Measurements from ENCODE around the gene ZMYND11. TPM values are rescaled to one million over a fixed set of nuclear protein-coding genes. Genes with fewer than 3 reads are reported as not detected.

ZMYND11 gene
- total and polyA plus RNA-seq, 2 of the 13 experiments (the other 11 are each of a cell fraction or from before 2014, with no cell fraction given) = 17.5 to 38.7 TPM

GRCh38 chr10:290026-290725 lies 154.9 kb downstream of the ZMYND11 start:
- Histone ChIP-seq H3K9ac (ENCODE audit: insufficient read depth, low read depth, low read length) (no peak overlapping the region), H3K4me3 (replicated peaks in 1 of 3; ENCODE audit: insufficient read depth in 1 of 3, low read depth in 2 of 3, low read length in 3 of 3) (no peak overlapping the region), H3K27me3 (ENCODE audit: control insufficient read depth in 1 of 2, insufficient read depth in 2 of 2, low read length in 2 of 2) (no peaks in the 10 kb centered on the region), H3K9me3 (ENCODE audit: low read length) (no peaks in the 10 kb centered on the region), H3K4me2 (ENCODE audit: low read depth, low read length) (no peak overlapping the region), H3K27ac (ENCODE audit: extremely low read length, insufficient read depth, low read length) (no peak overlapping the region), H3K4me1 (ENCODE audit: insufficient read depth, low read length) (no peaks in the 10 kb centered on the region), H4K20me1 (ENCODE audit: insufficient read depth, low read length) (no peaks in the 10 kb centered on the region), H3K79me2 (ENCODE audit: insufficient read depth, low read length) (no peaks in the 10 kb centered on the region), H2AFZ (ENCODE audit: low read length) (no peak overlapping the region), H3K36me3 (replicated peaks in 1 of 2; ENCODE audit: control insufficient read depth in 1 of 2, insufficient read depth in 2 of 2, low read length in 2 of 2) (0 out of 5 replicates have a peak, but pooled peaks cover 0 to 12% of the 10 kb centered on the region in 2 experiments)
- intact Hi-C loops (cut with micrococcal nuclease; ENCODE audit: unreplicated experiment) = no loop called here
- TF ChIP-seq ZNF674 (CRISPR knock-in tag; IDR thresholded peaks at IDR 0.05; ENCODE audit: low read depth) (no peak), ZBTB3 (CRISPR knock-in tag; IDR thresholded peaks at IDR 0.05; ENCODE audit: borderline replicate concordance, low read depth) (no peak), ZNF543 (CRISPR knock-in tag; IDR thresholded peaks at IDR 0.05) (no peak), SOX13 (IDR thresholded peaks at IDR 0.05) (no peak), SOX13 (CRISPR knock-in tag; conservative IDR thresholded peaks at IDR 0.05 in 1 of 2, IDR thresholded peaks at IDR 0.05 in 1 of 2) (no peak), GATAD2A (CRISPR knock-in tag; IDR thresholded peaks at IDR 0.05) (no peak), ZNF207 (IDR thresholded peaks at IDR 0.05; ENCODE audit: borderline replicate concordance) (no peak), ZKSCAN5 (CRISPR knock-in tag; IDR thresholded peaks at IDR 0.05) (no peak)
- POLR2A ChIA-PET = no interaction called here
- WGBS (ENCODE audit: low lambda C conversion rate) = 95% methylated on average over 14 of the region's 17 CpGs
- no peak for DNase-seq (ENCODE audit: low spot score)
- BruUV-seq (replicated peaks) = no TSS peak
- CTCF ChIA-PET (ENCODE audit: low intra/inter-chr PET ratio, low total read pairs) = no interaction called here
- in situ Hi-C loops (cut with HindIII; ENCODE audit: extremely low pct_ligation_motif_present, low pct_unique_long_range_greater_than_20kb) = no loop called here
- no peak for FAIRE-seq
- ATAC-seq = no peak

- DNase-seq (ENCODE audit: low spot score) (no peak), FAIRE-seq (no peak), ATAC-seq (no peak)
- in situ Hi-C loops (cut with HindIII; ENCODE audit: extremely low pct_ligation_motif_present, low pct_unique_long_range_greater_than_20kb) = no loop called here
- H3K9me3 ChIP-seq (ENCODE audit: low read length) = no peaks in the 10 kb centered on the region
- H3K4me1 ChIP-seq (ENCODE audit: insufficient read depth, low read length) = no peaks in the 10 kb centered on the region
- H2AFZ ChIP-seq (ENCODE audit: low read length) = no peak overlapping the region
- 0 out of 5 replicates have a peak, but pooled peaks cover 0 to 4% of the 10 kb centered on the region in 2 experiments for H3K36me3 ChIP-seq (replicated peaks in 1 of 2; ENCODE audit: control insufficient read depth in 1 of 2, insufficient read depth in 2 of 2, low read length in 2 of 2)
- H3K79me2 ChIP-seq (ENCODE audit: insufficient read depth, low read length) = no peaks in the 10 kb centered on the region
- no peak overlapping the region for H3K4me2 ChIP-seq (ENCODE audit: low read depth, low read length)
- BruUV-seq (replicated peaks) = no TSS peak
- H3K4me3 ChIP-seq (replicated peaks in 1 of 3; ENCODE audit: insufficient read depth in 1 of 3, low read depth in 2 of 3, low read length in 3 of 3) = no peak overlapping the region
- intact Hi-C loops (cut with micrococcal nuclease; ENCODE audit: unreplicated experiment) = no loop called here
- no peaks in the 10 kb centered on the region for H4K20me1 ChIP-seq (ENCODE audit: insufficient read depth, low read length)
- POLR2A ChIA-PET = no interaction called here
- H3K27me3 ChIP-seq (ENCODE audit: control insufficient read depth in 1 of 2, insufficient read depth in 2 of 2, low read length in 2 of 2) = no peaks in the 10 kb centered on the region
- H3K27ac ChIP-seq (ENCODE audit: extremely low read length, insufficient read depth, low read length) = no peak overlapping the region
- 90% methylated on average over 4 of the region's 4 CpGs for WGBS (ENCODE audit: low lambda C conversion rate)
- H3K9ac ChIP-seq (ENCODE audit: insufficient read depth, low read depth, low read length) = no peak overlapping the region
- CTCF ChIA-PET (ENCODE audit: low intra/inter-chr PET ratio, low total read pairs) = no interaction called here
- TF ChIP-seq ZBTB44 (CRISPR knock-in tag; IDR thresholded peaks at IDR 0.05) (no peak), ZNF260 (CRISPR knock-in tag; IDR thresholded peaks at IDR 0.05; ENCODE audit: borderline replicate concordance, low read depth) (no peak)
- TF ChIP-seq, protein P1, sequence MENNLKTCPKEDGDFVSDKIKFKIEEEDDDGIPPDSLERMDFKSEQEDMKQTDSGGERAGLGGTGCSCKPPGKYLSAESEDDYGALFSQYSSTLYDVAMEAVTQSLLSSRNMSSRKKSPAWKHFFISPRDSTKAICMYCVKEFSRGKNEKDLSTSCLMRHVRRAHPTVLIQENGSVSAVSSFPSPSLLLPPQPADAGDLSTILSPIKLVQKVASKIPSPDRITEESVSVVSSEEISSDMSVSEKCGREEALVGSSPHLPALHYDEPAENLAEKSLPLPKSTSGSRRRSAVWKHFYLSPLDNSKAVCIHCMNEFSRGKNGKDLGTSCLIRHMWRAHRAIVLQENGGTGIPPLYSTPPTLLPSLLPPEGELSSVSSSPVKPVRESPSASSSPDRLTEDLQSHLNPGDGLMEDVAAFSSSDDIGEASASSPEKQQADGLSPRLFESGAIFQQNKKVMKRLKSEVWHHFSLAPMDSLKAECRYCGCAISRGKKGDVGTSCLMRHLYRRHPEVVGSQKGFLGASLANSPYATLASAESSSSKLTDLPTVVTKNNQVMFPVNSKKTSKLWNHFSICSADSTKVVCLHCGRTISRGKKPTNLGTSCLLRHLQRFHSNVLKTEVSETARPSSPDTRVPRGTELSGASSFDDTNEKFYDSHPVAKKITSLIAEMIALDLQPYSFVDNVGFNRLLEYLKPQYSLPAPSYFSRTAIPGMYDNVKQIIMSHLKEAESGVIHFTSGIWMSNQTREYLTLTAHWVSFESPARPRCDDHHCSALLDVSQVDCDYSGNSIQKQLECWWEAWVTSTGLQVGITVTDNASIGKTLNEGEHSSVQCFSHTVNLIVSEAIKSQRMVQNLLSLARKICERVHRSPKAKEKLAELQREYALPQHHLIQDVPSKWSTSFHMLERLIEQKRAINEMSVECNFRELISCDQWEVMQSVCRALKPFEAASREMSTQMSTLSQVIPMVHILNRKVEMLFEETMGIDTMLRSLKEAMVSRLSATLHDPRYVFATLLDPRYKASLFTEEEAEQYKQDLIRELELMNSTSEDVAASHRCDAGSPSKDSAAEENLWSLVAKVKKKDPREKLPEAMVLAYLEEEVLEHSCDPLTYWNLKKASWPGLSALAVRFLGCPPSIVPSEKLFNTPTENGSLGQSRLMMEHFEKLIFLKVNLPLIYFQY (CRISPR knock-in tag; IDR thresholded peaks at IDR 0.05; ENCODE audit: borderline replicate concordance) = no peak
These were observed 158.4 kb downstream of the ZMYND11 start for GRCh38 chr10:293636-294035.

Measured in HepG2 (cell line).